Measurements from ENCODE around the gene SNAP25.

DNA sequence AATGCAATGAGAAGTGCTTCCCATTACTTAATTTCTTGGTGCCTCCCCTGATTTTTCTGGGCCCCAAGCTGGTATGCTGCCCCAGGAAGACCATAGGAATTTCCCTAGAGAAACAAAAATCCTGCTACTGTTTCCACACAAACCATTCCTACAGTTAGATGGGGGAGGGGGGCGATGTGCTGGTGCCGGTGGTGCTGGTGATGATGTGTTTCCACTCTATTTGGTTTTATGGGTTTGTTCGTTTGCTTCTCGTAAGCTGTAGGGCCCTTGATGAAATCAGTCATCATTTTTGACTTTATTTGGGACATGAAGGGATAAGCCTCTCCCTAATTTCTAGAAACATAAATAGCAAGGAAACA, 110.2 kb downstream of the SNAP25 start:
- TF ChIP-seq CTCF (IDR thresholded peaks at IDR 0.05) (no peak), POLR2AphosphoS5 (IDR thresholded peaks at IDR 0.05) (no peak)
